GM12872 (cell line): ENCODE measurements around the gene CAMKMT.

Experiments used
- TF ChIP-seq, protein P1 (sequence below): IDR thresholded peaks from 3 replicates; pipeline ENCODE4 v1.5.1; 2011; ENCODE audit warnings: low read depth, mild to moderate bottlenecking, low read length, moderate library complexity; ENCODE audit not compliant: insufficient read depth

CAMKMT gene

DNA sequence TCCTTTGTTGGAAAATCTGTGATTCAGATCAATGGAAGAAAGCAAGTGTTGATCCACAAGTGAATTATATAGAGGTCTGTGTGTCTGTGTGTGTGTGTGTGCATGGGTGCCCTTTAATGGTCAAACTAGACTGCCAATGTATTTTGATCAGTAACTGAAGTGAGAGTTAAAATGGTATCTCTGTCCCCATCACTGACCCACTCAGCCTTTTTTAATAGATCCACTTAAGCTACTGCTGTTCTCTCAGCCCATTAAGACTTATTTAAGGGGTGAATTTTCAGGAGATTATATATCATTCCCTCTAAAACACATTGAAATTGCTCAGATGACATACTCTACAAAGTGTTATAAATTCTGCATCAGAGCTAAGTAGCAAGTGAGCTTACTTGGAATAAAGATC, 386.0 kb downstream of the CAMKMT start:
- TF ChIP-seq, protein P1, sequence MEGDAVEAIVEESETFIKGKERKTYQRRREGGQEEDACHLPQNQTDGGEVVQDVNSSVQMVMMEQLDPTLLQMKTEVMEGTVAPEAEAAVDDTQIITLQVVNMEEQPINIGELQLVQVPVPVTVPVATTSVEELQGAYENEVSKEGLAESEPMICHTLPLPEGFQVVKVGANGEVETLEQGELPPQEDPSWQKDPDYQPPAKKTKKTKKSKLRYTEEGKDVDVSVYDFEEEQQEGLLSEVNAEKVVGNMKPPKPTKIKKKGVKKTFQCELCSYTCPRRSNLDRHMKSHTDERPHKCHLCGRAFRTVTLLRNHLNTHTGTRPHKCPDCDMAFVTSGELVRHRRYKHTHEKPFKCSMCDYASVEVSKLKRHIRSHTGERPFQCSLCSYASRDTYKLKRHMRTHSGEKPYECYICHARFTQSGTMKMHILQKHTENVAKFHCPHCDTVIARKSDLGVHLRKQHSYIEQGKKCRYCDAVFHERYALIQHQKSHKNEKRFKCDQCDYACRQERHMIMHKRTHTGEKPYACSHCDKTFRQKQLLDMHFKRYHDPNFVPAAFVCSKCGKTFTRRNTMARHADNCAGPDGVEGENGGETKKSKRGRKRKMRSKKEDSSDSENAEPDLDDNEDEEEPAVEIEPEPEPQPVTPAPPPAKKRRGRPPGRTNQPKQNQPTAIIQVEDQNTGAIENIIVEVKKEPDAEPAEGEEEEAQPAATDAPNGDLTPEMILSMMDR: no peak

DNA sequence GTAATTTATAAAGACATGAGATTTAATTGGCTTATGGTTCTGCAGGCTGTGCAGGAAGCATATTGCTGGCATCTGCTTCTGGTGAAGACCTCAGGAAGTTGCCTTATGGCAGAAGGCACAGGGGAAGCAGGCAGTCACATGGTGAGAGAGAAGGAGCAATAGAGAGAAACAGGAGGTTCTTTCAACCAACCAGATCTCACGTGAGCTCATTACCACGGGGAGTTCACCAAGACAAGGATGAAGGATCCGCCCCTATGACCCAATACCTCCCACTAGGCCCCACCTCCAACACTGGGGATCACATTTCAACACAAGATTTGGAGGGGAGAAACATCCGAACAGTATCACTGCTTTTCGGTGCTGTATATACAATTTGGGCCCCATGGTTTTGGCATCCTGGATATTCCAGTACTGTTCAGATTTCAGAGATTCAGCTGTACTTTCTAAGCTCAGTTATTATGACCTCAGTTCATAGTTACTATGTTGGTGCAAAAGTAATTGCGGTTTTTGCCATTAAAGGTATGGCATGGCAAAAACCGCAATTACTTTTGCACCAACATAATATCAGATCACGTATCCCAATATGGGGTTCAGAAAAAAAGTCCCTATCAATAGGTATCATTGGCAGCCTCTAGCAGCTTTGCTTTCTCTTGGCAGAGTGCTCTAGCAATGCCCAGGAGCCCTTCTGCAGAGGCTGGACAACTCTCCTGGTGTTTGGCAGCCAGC, 390.2 kb downstream of the CAMKMT start:
- TF ChIP-seq, protein P1: no peak

DNA sequence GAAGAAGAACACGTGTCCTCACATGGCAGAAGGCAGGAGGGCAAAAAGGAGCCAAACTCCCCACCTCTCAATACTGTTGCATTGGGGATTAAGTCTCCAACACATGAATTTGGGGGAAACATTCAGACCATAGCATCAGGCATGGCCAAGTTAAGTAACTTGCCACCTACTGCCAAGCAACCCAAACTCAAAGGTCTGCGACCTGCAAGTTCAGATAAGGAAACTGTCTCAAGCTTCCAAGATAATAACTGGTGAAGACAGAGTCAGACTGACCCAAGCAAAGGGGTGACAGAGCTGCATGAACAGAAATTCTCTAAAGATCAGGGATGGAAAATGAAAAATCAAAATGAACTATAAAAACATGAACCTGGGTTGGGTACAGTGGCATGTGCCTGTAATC, 391.0 kb downstream of the CAMKMT start:
- TF ChIP-seq, protein P1: no peak

DNA sequence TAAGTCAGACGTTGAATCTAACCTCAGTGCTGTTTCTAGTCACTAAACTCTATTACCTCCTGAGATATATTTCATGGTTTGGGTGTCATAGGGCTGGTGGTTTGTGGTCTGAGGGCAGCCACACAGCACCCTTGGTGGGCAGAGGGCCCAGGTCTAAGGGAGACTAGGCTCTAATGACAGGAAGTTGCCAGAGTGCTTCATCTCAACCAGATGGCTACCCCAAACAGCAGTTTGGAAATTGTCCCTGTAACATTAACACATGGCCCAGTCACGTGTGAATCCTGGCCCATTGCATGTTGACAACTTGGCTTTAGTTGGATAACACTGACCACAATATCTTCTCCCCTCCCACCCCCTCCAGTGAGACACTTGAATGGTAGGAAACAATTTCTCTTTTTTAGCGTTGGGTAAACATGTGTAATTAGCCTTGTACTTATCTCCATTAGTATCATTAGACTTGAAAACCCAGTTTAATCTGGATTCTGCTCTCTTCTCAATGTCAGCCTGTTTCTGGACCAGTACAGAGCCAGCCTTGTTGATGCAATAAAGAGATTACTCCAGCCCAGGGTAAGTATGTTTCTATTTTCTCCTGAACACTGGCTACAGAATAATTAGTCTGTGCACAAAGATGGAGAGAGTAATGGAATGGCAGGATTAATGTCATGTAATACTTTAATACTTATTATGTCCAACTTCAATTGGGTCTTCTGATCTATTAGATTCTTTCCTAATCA, 392.0 kb downstream of the CAMKMT start:
- TF ChIP-seq, protein P1: no peak

DNA sequence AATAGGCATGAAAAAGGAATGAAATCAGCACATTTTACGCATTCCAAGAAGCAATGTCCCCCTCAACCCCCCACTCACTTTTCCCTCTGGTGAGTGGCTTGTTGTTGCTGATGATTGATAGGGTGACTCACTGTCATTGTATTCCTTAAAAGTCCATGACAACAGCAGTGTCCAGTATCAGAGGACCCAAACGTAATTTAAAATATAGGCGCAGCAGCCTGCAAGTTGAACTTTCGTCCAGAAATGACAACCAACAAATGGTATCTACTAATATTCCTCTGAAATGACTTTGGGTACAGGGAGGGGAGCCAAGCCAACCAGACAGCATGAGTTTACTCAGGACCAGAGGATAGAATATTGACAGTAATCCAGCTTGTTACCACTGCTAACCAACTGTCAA, 396.8 kb downstream of the CAMKMT start:
- TF ChIP-seq, protein P1: no peak

DNA sequence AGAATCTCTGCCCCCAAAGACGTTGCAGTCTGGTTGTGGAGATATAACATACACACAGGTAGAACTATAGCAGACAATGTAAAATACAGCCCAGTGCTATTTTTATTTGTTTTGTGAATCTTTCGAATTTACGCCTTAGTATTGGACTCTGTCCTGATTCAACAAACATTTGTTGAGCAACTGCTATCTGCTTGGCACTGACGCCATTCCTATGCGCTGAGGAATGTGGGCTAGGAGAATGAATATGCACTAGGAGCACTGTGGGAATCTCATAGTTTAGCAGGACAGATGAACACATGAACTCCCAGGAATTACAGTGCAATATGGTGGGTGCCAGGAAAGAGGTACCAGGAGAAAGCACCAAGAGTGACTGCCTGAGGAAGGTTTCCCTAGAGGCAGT, 398.1 kb downstream of the CAMKMT start:
- TF ChIP-seq, protein P1: no peak

DNA sequence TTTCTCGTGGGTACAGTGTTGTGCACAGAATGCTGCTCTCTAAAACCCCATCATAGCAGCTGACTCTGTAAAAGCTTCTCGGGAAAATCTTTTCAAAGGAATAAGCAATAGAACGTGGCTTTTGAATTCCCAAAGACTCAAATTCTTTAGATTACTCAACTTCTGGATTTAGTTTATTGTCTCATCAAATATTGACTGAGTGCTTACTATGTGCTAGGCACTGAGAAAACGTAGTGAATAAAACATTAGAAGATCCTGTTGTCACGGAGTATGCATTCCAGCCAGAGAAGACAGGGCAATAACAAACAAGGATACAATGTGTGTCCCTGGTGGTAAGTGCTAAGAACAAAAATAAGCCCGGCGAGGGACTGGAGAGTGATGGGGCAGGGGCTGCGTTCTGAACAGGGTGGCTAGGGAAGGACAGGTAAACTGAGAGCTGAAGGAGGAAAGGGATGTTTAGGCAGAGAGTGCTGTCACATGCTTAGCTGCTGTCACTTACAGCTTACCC, 401.6 kb downstream of the CAMKMT start:
- TF ChIP-seq, protein P1: no peak
